A673 (cell line): Measurements from ENCODE around the gene PPP1R8.

ENCODE experiments used
- EZH2 ChIP-seq: fragments of 200-600 bp; sonication (generic); IDR thresholded peaks from 2 replicates; pipeline ENCODE4 v1.6.1; 2017; ENCODE audit warnings: borderline replicate concordance, low read depth, mild to moderate bottlenecking, mixed read lengths, antibody characterized with exemption, low read length; ENCODE audit not compliant: poor library complexity, severe bottlenecking
- TF ChIP-seq, protein P1 (sequence below): fragments of 300-800, 200-600 bp; sonication (generic); conservative IDR thresholded peaks from 2 replicates; pipeline ENCODE4 v1.5.1; 2017; ENCODE audit warnings: low read depth, mild to moderate bottlenecking, antibody characterized with exemption, low read length, moderate library complexity, mixed read lengths

- no peak for TF ChIP-seq EZH2
- TF ChIP-seq, protein P1, sequence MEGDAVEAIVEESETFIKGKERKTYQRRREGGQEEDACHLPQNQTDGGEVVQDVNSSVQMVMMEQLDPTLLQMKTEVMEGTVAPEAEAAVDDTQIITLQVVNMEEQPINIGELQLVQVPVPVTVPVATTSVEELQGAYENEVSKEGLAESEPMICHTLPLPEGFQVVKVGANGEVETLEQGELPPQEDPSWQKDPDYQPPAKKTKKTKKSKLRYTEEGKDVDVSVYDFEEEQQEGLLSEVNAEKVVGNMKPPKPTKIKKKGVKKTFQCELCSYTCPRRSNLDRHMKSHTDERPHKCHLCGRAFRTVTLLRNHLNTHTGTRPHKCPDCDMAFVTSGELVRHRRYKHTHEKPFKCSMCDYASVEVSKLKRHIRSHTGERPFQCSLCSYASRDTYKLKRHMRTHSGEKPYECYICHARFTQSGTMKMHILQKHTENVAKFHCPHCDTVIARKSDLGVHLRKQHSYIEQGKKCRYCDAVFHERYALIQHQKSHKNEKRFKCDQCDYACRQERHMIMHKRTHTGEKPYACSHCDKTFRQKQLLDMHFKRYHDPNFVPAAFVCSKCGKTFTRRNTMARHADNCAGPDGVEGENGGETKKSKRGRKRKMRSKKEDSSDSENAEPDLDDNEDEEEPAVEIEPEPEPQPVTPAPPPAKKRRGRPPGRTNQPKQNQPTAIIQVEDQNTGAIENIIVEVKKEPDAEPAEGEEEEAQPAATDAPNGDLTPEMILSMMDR = no peak
Observed at GRCh38 chr1:27887215-27888021, 56.8 kb downstream of the PPP1R8 start.
